Ovary (tissue), 3 donors: Measurements from ENCODE around the gene CCDC40.

Experiments used
- CTCF ChIP-seq, 3 donors: fragments of 450-650 bp in 2 of 3; fragments of 200-600 bp in 1 of 3; IDR thresholded peaks; one replicate each; pipeline versions ENCODE4 v1.5.1 to v1.8.0; 2016 to 2022; ENCODE audit warnings: antibody characterized with exemption in 3 of 3, mild to moderate bottlenecking in 1 of 3
- EP300 ChIP-seq: sonication (generic); formaldehyde crosslinking; IDR thresholded peaks from one replicate; pipeline ENCODE4 v1.6.1; 2017; ENCODE audit warnings: antibody characterized with exemption
- POLR2A ChIP-seq: fragments of 450-650 bp; IDR thresholded peaks from one replicate; pipeline ENCODE4 v1.6.1; 2017; ENCODE audit warnings: antibody characterized with exemption, mild to moderate bottlenecking, moderate library complexity
- donor health status: DM: no; HTN: no; CAD: no.

GRCh38 chr17:79993390-79994227, 42.8 kb upstream of the CCDC40 start:
- TF ChIP-seq POLR2A (no peak), CTCF (IDR thresholded peaks at IDR 0.05) (no peak), EP300 (no peak)
